Vagina (tissue), 2 donors: ENCODE results near the gene STRN4. TPM values are rescaled to one million over a fixed set of nuclear protein-coding genes. Genes with fewer than 3 reads are reported as not detected.

Experiments
- DNase-seq, 2 donors: peaks; one replicate each; pipeline ENCODE4 v3.0.0-alpha.2; 2017; ENCODE audit errors: extremely low spot score in 2 of 2
- H3K27ac ChIP-seq: fragments of 200-600 bp; sonication (generic); one replicate; pipeline ENCODE4 v1.5.1; 2019
- H3K27me3 ChIP-seq: fragments of 200-600 bp; sonication (generic); one replicate; pipeline ENCODE4 v1.5.1; 2019
- H3K36me3 ChIP-seq, 2 donors: fragments of 200-600 bp; sonication (generic); one replicate each; pipeline ENCODE4 v1.5.1; 2017 to 2019
- H3K4me1 ChIP-seq: fragments of 200-600 bp; sonication (generic); one replicate; pipeline ENCODE4 v1.5.1; 2019
- H3K4me3 ChIP-seq, 2 donors: fragments of 200-600 bp; sonication (generic); 1 replicate in 1 of 2; 2 replicates in 1 of 2; pipeline ENCODE4 v1.5.1; 2016 to 2019
- H3K9me3 ChIP-seq: fragments of 200-600 bp; sonication (generic); one replicate; pipeline ENCODE4 v1.5.1; 2019
- POLR2A ChIP-seq, 2 donors: fragments of 450-650 bp; IDR thresholded peaks; one replicate each; pipeline ENCODE4 v1.6.1; 2017; ENCODE audit warnings: antibody characterized with exemption in 2 of 2, mild to moderate bottlenecking in 2 of 2, moderate library complexity in 2 of 2
- POLR2AphosphoS5 ChIP-seq, 2 donors: sonication (generic); formaldehyde crosslinking; IDR thresholded peaks; one replicate each; pipeline ENCODE4 v1.9.0; 2017; ENCODE audit warnings: antibody characterized with exemption in 2 of 2, mild to moderate bottlenecking in 2 of 2, low read depth in 1 of 2; ENCODE audit not compliant: insufficient read depth in 1 of 2
- intact Hi-C: fragments of 100-400 bp; cut with DNase I; formaldehyde crosslinking; loops from one replicate; pipeline ENCODE4 v1.15.1; 2023
- total RNA-seq: library from RNA; depleted of rRNA; stranded (reverse); fragments of >200 nt; gene quantifications from one replicate; pipeline ENCODE4 v1.2.3, GENCODE V29; 2016
- TF ChIP-seq, protein P1 (sequence below), 3 experiments: fragments of 450-650 bp in 2 of 3; fragments of 200-600 bp in 1 of 3; sonication (generic) in 1 of 3; IDR thresholded peaks; one replicate each; pipeline ENCODE4 v1.5.1; 2017 to 2019; ENCODE audit warnings: antibody characterized with exemption in 3 of 3, mild to moderate bottlenecking in 2 of 3, moderate library complexity in 2 of 3

STRN4 gene
- total RNA-seq, 1 donor from 2014 or later: 85.0 TPM

- H3K36me3 ChIP-seq: peaks cover 2 to 95% of the 10 kb centered on the region in 2 donors
- no peak overlapping the region for H3K4me3 ChIP-seq
- no peak overlapping the region for H3K27ac ChIP-seq
- no peaks in the 10 kb centered on the region for H3K9me3 ChIP-seq
- DNase-seq: no peak
- TF ChIP-seq POLR2AphosphoS5 (IDR thresholded peaks at IDR 0.05; ENCODE audit: insufficient read depth in 1 of 2, low read depth in 1 of 2) (no peak), POLR2A (IDR thresholded peaks at IDR 0.05) (no peak)
- TF ChIP-seq, protein P1, sequence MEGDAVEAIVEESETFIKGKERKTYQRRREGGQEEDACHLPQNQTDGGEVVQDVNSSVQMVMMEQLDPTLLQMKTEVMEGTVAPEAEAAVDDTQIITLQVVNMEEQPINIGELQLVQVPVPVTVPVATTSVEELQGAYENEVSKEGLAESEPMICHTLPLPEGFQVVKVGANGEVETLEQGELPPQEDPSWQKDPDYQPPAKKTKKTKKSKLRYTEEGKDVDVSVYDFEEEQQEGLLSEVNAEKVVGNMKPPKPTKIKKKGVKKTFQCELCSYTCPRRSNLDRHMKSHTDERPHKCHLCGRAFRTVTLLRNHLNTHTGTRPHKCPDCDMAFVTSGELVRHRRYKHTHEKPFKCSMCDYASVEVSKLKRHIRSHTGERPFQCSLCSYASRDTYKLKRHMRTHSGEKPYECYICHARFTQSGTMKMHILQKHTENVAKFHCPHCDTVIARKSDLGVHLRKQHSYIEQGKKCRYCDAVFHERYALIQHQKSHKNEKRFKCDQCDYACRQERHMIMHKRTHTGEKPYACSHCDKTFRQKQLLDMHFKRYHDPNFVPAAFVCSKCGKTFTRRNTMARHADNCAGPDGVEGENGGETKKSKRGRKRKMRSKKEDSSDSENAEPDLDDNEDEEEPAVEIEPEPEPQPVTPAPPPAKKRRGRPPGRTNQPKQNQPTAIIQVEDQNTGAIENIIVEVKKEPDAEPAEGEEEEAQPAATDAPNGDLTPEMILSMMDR (IDR thresholded peaks at IDR 0.05): no peak
- intact Hi-C loops: no loop called here
- no peaks in the 10 kb centered on the region for H3K27me3 ChIP-seq
- peaks cover 12% of the 10 kb centered on the region for H3K4me1 ChIP-seq
Observed at GRCh38 chr19:46696052-46696451, 50.2 kb downstream of the STRN4 start.

- Histone ChIP-seq H3K27ac (no peak overlapping the region), H3K4me3 (no peak overlapping the region), H3K4me1 (peaks cover 12% of the 10 kb centered on the region), H3K36me3 (peaks cover 10 to 92% of the 10 kb centered on the region in 2 donors), H3K9me3 (no peaks in the 10 kb centered on the region), H3K27me3 (no peaks in the 10 kb centered on the region)
- TF ChIP-seq POLR2AphosphoS5 (IDR thresholded peaks at IDR 0.05; ENCODE audit: insufficient read depth in 1 of 2, low read depth in 1 of 2) (no peak), POLR2A (IDR thresholded peaks at IDR 0.05) (no peak)
- TF ChIP-seq, protein P1 (IDR thresholded peaks at IDR 0.05): no peak
- DNase-seq: no peak
- intact Hi-C loops: no loop called here
Observed at GRCh38 chr19:46693760-46694159, 52.5 kb downstream of the STRN4 start.

DNA sequence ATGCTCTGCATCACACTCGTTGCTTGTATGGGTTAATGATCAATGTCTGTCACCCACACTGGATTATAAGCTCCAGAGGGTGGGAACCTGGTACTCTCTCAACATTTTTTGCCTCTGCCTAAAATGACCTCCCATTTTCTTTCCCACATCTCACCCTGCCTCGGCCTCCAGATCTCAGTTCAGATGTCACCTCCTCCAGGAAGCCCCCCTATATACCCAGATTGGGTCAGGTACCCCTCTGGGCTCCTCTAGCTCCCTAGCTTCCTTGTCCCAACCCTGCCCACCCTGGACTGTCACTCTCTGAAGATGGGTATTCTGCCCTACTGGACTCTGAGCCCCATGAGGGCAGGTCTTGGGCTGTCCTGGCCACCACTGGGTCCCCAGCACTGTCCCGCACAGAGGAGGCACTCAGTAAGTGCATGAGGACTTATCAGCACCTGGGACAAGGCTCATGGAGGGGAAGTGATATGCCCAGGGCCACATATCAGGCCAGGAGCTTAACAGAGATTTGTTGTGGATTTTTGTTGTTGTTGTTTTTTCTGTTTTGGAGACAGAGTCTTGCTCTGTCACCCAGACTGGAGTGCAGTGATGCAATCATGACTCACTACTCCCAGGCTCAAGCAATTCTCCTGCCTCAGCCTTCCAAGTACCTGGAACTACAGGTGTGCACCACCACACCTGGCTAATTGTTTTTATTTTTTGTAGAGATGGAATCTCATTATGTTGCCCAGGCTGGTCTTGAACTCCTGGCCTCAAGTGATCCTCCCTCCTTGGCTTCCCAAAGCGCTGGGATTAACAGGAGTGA, 53.1 kb downstream of the STRN4 start:
- Histone ChIP-seq H3K4me1 (peaks cover 12% of the 10 kb centered on the region), H3K36me3 (peaks cover 10 to 91% of the 10 kb centered on the region in 2 donors), H3K27ac (no peak overlapping the region), H3K4me3 (no peak overlapping the region), H3K9me3 (no peaks in the 10 kb centered on the region), H3K27me3 (no peaks in the 10 kb centered on the region)
- DNase-seq: no peak
- intact Hi-C loops: no loop called here
- TF ChIP-seq, protein P1 (IDR thresholded peaks at IDR 0.05): no peak
- no peak for TF ChIP-seq POLR2A (IDR thresholded peaks at IDR 0.05)
- no peak for TF ChIP-seq POLR2AphosphoS5 (IDR thresholded peaks at IDR 0.05; ENCODE audit: insufficient read depth in 1 of 2, low read depth in 1 of 2)

GRCh38 chr19:46691948-46692347, 54.3 kb downstream of the STRN4 start:
- DNase-seq: no peak
- Histone ChIP-seq H3K27me3 (no peaks in the 10 kb centered on the region), H3K4me1 (peaks cover under 1% of the 10 kb centered on the region), H3K36me3 (peaks cover 10 to 93% of the 10 kb centered on the region in 2 donors), H3K9me3 (no peaks in the 10 kb centered on the region), H3K4me3 (no peak overlapping the region), H3K27ac (no peak overlapping the region)
- TF ChIP-seq POLR2AphosphoS5 (IDR thresholded peaks at IDR 0.05; ENCODE audit: insufficient read depth in 1 of 2, low read depth in 1 of 2) (no peak), POLR2A (IDR thresholded peaks at IDR 0.05) (no peak)
- TF ChIP-seq, protein P1 (IDR thresholded peaks at IDR 0.05): no peak
- intact Hi-C loops: no loop called here

GRCh38 chr19:46691104-46691503, 55.1 kb downstream of the STRN4 start:
- Histone ChIP-seq H3K36me3 (peaks cover 10 to 93% of the 10 kb centered on the region in 2 donors), H3K9me3 (no peaks in the 10 kb centered on the region), H3K4me3 (no peak overlapping the region), H3K27me3 (no peaks in the 10 kb centered on the region), H3K4me1 (no peaks in the 10 kb centered on the region), H3K27ac (no peak overlapping the region)
- no peak for TF ChIP-seq POLR2A (IDR thresholded peaks at IDR 0.05)
- intact Hi-C loops: no loop called here
- DNase-seq: no peak
